SKM-1 (cell line): ENCODE data around the gene VPS36.
"Not testable (repeated sequence)": the region's sequence is repeated elsewhere in the genome, so short reads cannot be mapped to it uniquely, and the experiment has no call there.

Experiments used
- DNase-seq: peaks from one replicate; lab custom pipeline; 2025; ENCODE audit not compliant: unreplicated experiment; lab: John Stamatoyannopoulos, UW

The VPS36 gene

GRCh38 chr13:52450012-52450792 is at the start of gene VPS36:
TSS of gene VPS36 (minus strand) at chr13:52450634. CDS start at chr13:52450594, 40 bp downstream.
- DNase-seq, result peak; percentile 84

- not testable (repeated sequence) for DNase-seq
These were observed 47.5 kb upstream of the VPS36 start for GRCh38 chr13:52497979-52498378.

- not testable (repeated sequence) for DNase-seq
These were observed 43.8 kb upstream of the VPS36 start for GRCh38 chr13:52494241-52494640.

GRCh38 chr13:52491015-52491414 is 40.6 kb upstream of the VPS36 start:
- not testable (repeated sequence) for DNase-seq

- not testable (repeated sequence) for DNase-seq
These were observed 38.3 kb upstream of the VPS36 start for GRCh38 chr13:52488763-52489162.

- DNase-seq, result not testable (repeated sequence)
These were observed 36.6 kb upstream of the VPS36 start for GRCh38 chr13:52487078-52487477.

GRCh38 chr13:52480677-52481428 is 30.4 kb upstream of the VPS36 start:
- not testable (repeated sequence) for DNase-seq

- DNase-seq, result not testable (repeated sequence)
These were observed 18.1 kb upstream of the VPS36 start for GRCh38 chr13:52468487-52468886.

- no peak for DNase-seq
These were observed 13.1 kb upstream of the VPS36 start for GRCh38 chr13:52463526-52463925.

- no peak for DNase-seq
These were observed 10.8 kb upstream of the VPS36 start for GRCh38 chr13:52461265-52461664.

GRCh38 chr13:52459668-52460067 is 9.2 kb upstream of the VPS36 start:
- no peak for DNase-seq

GRCh38 chr13:52455677-52456041 is 5.2 kb upstream of the VPS36 start:
- DNase-seq, result peak; percentile 80

GRCh38 chr13:52454820-52455676 is 4.6 kb upstream of the VPS36 start, which contains the start of gene CKAP2:
TSS of gene CKAP2 (plus strand) at chr13:52455478. CDS start at chr13:52455557, 79 bp downstream.
- DNase-seq, result peak; percentile 96

- no peak for DNase-seq
These were observed 4.0 kb upstream of the VPS36 start for GRCh38 chr13:52454459-52454819.

- DNase-seq, result no peak
These were observed 2.0 kb upstream of the VPS36 start for GRCh38 chr13:52452470-52452869.

GRCh38 chr13:52451135-52451804 is 836 bp upstream of the VPS36 start:
- no peak for DNase-seq

- DNase-seq, result no peak
These were observed 321 bp upstream of the VPS36 start for GRCh38 chr13:52450793-52451116.

GRCh38 chr13:52449331-52450011 is 963 bp downstream of the VPS36 start:
- DNase-seq, result no peak

- DNase-seq, result no peak
These were observed 2.5 kb downstream of the VPS36 start for GRCh38 chr13:52447815-52448552.

GRCh38 chr13:52447354-52447753 is 3.1 kb downstream of the VPS36 start:
- DNase-seq, result no peak
